ENCODE measurements around the gene FAM151B.
"Not testable (repeated sequence)": the region's sequence is repeated elsewhere in the genome, so short reads cannot be mapped to it uniquely, and the experiment has no call there.

Gene FAM151B

GRCh38 chr5:80503641-80504040 lies 15.7 kb downstream of the FAM151B start:
- no peak for DNase-seq (ENCODE audit: low spot score)

GRCh38 chr5:80504833-80505232 lies 16.9 kb downstream of the FAM151B start:
- DNase-seq (ENCODE audit: low spot score): no peak

GRCh38 chr5:80507663-80508062 lies 19.8 kb downstream of the FAM151B start:
- DNase-seq (ENCODE audit: low spot score): peak; percentile 8

- no peak for DNase-seq (ENCODE audit: low spot score)
These were observed 20.9 kb downstream of the FAM151B start for GRCh38 chr5:80508844-80509243.

GRCh38 chr5:80509362-80509761 lies 21.5 kb downstream of the FAM151B start:
- DNase-seq (ENCODE audit: low spot score): no peak

GRCh38 chr5:80516826-80517225 lies 28.9 kb downstream of the FAM151B start:
- DNase-seq (ENCODE audit: low spot score): no peak

GRCh38 chr5:80540691-80541090 lies 52.8 kb downstream of the FAM151B start:
- DNase-seq (ENCODE audit: low spot score): no peak

- no peak for DNase-seq (ENCODE audit: low spot score)
These were observed 53.5 kb downstream of the FAM151B start for GRCh38 chr5:80541392-80541791.

GRCh38 chr5:80554646-80555045 lies 66.7 kb downstream of the FAM151B start:
- peak; percentile 46 for DNase-seq (ENCODE audit: low spot score)

- no peak for DNase-seq (ENCODE audit: low spot score)
These were observed 67.2 kb downstream of the FAM151B start for GRCh38 chr5:80555099-80555498.

- no peak for DNase-seq (ENCODE audit: low spot score)
These were observed 71.3 kb downstream of the FAM151B start for GRCh38 chr5:80559244-80559643.

GRCh38 chr5:80565330-80565729 lies 77.4 kb downstream of the FAM151B start:
- no peak for DNase-seq (ENCODE audit: low spot score)

GRCh38 chr5:80566711-80567259 lies 78.9 kb downstream of the FAM151B start:
- DNase-seq (ENCODE audit: low spot score): no peak

- no peak for DNase-seq (ENCODE audit: low spot score)
These were observed 80.4 kb downstream of the FAM151B start for GRCh38 chr5:80568251-80568650.

GRCh38 chr5:80569086-80569960 lies 81.4 kb downstream of the FAM151B start:
- DNase-seq (ENCODE audit: low spot score): peak; percentile 53

GRCh38 chr5:80569961-80570786 lies 82.3 kb downstream of the FAM151B start, which contains the start of gene ANKRD34B:
TSS of gene ANKRD34B (minus strand) at chr5:80570280. CDS start at chr5:80560019, 10,261 bp downstream.
- peak; percentile 83 for DNase-seq (ENCODE audit: low spot score)

GRCh38 chr5:80573062-80573461 lies 85.2 kb downstream of the FAM151B start:
- no peak for DNase-seq (ENCODE audit: low spot score)

GRCh38 chr5:80576383-80576782 lies 88.5 kb downstream of the FAM151B start:
- DNase-seq (ENCODE audit: low spot score): no peak

- DNase-seq (ENCODE audit: low spot score): no peak
These were observed 89.8 kb downstream of the FAM151B start for GRCh38 chr5:80577707-80578106.

- no peak for DNase-seq (ENCODE audit: low spot score)
These were observed 91.2 kb downstream of the FAM151B start for GRCh38 chr5:80579050-80579449.

- DNase-seq (ENCODE audit: low spot score): not testable (repeated sequence)
These were observed 92.4 kb downstream of the FAM151B start for GRCh38 chr5:80580291-80580690.

- no peak for DNase-seq (ENCODE audit: low spot score)
These were observed 96.9 kb downstream of the FAM151B start for GRCh38 chr5:80584770-80585169.
